A673 (cell line): ENCODE data around the gene NABP1.

Experiments
- EZH2 ChIP-seq: fragments of 200-600 bp; sonication (generic); IDR thresholded peaks from 2 replicates; pipeline ENCODE4 v1.6.1; 2017; ENCODE audit warnings: borderline replicate concordance, low read depth, mild to moderate bottlenecking, mixed read lengths, antibody characterized with exemption, low read length; ENCODE audit not compliant: poor library complexity, severe bottlenecking
- TF ChIP-seq, protein P1 (sequence below): fragments of 300-800, 200-600 bp; sonication (generic); conservative IDR thresholded peaks from 2 replicates; pipeline ENCODE4 v1.5.1; 2017; ENCODE audit warnings: low read depth, mild to moderate bottlenecking, antibody characterized with exemption, low read length, moderate library complexity, mixed read lengths

DNA sequence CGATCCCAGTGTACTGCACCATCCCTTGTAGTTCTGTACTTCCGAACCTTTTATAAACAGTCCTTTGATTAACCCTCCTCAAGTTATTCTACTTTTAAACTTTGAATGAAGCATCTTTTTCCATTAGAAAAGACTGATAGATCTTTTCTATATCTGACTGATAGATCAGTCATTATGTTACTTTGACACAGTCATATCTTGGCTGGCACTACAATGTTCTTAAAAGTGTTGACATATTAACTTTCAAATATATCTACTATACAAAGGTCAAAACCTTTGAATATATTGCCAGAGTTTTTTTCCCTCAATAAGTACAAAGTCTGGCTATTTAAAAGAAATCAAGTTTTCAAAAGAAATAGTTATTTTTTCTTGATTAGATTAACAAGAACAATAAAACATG is 35.4 kb upstream of the NABP1 start:
- TF ChIP-seq, protein P1, sequence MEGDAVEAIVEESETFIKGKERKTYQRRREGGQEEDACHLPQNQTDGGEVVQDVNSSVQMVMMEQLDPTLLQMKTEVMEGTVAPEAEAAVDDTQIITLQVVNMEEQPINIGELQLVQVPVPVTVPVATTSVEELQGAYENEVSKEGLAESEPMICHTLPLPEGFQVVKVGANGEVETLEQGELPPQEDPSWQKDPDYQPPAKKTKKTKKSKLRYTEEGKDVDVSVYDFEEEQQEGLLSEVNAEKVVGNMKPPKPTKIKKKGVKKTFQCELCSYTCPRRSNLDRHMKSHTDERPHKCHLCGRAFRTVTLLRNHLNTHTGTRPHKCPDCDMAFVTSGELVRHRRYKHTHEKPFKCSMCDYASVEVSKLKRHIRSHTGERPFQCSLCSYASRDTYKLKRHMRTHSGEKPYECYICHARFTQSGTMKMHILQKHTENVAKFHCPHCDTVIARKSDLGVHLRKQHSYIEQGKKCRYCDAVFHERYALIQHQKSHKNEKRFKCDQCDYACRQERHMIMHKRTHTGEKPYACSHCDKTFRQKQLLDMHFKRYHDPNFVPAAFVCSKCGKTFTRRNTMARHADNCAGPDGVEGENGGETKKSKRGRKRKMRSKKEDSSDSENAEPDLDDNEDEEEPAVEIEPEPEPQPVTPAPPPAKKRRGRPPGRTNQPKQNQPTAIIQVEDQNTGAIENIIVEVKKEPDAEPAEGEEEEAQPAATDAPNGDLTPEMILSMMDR = no peak
- no peak for TF ChIP-seq EZH2
